Ascending aorta (tissue), 2 donors: ENCODE results near the gene KTN1. TPM values are rescaled to one million over a fixed set of nuclear protein-coding genes. Genes with fewer than 3 reads are reported as not detected.

ENCODE experiments used
- DNase-seq, 2 donors: peaks; one replicate each; pipeline ENCODE4 v3.0.0-alpha.2; 2019; ENCODE audit warnings: low spot score in 2 of 2
- H3K27ac ChIP-seq, 2 donors: fragments of 200-600 bp; sonication (generic); one replicate each; pipeline ENCODE4 v1.5.1; 2016 to 2017; ENCODE audit warnings: mild to moderate bottlenecking in 1 of 2
- H3K27me3 ChIP-seq: fragments of 200-600 bp; sonication (generic); one replicate; pipeline ENCODE4 v1.5.1; 2017
- H3K36me3 ChIP-seq, 2 donors: fragments of 200-600 bp; sonication (generic); one replicate each; pipeline ENCODE4 v1.5.1; 2016
- H3K4me1 ChIP-seq, 2 donors: fragments of 200-600 bp; sonication (generic); one replicate each; pipeline ENCODE4 v1.5.1; 2016 to 2017; ENCODE audit warnings: mild to moderate bottlenecking in 1 of 2
- H3K4me3 ChIP-seq, 2 donors: fragments of 200-600 bp; sonication (generic); one replicate each; pipeline ENCODE4 v1.5.1; 2016 to 2017; ENCODE audit warnings: mild to moderate bottlenecking in 1 of 2
- H3K9me3 ChIP-seq, 2 donors: fragments of 200-600 bp; sonication (generic); one replicate each; pipeline ENCODE4 v1.5.1; 2016
- CTCF ChIP-seq, 3 experiments: fragments of 200-600 bp in 2 of 3; fragments of 450-650 bp in 1 of 3; sonication (generic) in 2 of 3; IDR thresholded peaks; one replicate each; pipeline ENCODE4 v1.5.1; 2016 to 2019; ENCODE audit warnings: antibody characterized with exemption in 3 of 3, mild to moderate bottlenecking in 1 of 3, moderate library complexity in 1 of 3
- intact Hi-C: fragments of 100-400 bp; cut with DNase I; formaldehyde crosslinking; loops from one replicate; pipeline ENCODE4 v1.15.1; 2023
- total RNA-seq: library from RNA; depleted of rRNA; stranded (reverse); fragments of >200 nt; gene quantifications from one replicate; pipeline ENCODE4 v1.1.0, GENCODE V29; 2016

The KTN1 gene
- total RNA-seq, 1 donor from 2014 or later = 36.3 TPM

- DNase-seq = no peak
- Histone ChIP-seq H3K27ac (no peak overlapping the region), H3K4me1 (no peaks in the 10 kb centered on the region), H3K27me3 (no peaks in the 10 kb centered on the region), H3K9me3 (no peaks in the 10 kb centered on the region), H3K36me3 (peaks cover 10 to 12% of the 10 kb centered on the region in 2 donors), H3K4me3 (no peak overlapping the region)
- TF ChIP-seq CTCF (IDR thresholded peaks at IDR 0.05) = no peak
- intact Hi-C loops = no loop called here
These were observed 110.2 kb downstream of the KTN1 start for GRCh38 chr14:55689981-55690871.

- no peak overlapping the region for H3K4me3 ChIP-seq
- H3K9me3 ChIP-seq = no peaks in the 10 kb centered on the region
- no peak overlapping the region for H3K27ac ChIP-seq
- H3K36me3 ChIP-seq = peaks cover 0 to under 1% of the 10 kb centered on the region in 2 donors
- no peak for TF ChIP-seq CTCF (IDR thresholded peaks at IDR 0.05)
- H3K4me1 ChIP-seq = no peaks in the 10 kb centered on the region
- DNase-seq = no peak
- intact Hi-C loops = no loop called here
- H3K27me3 ChIP-seq = no peaks in the 10 kb centered on the region
These were observed 111.7 kb downstream of the KTN1 start for GRCh38 chr14:55691659-55692058.

GRCh38 chr14:55693904-55694303 lies 113.9 kb downstream of the KTN1 start:
- TF ChIP-seq CTCF (IDR thresholded peaks at IDR 0.05) = no peak
- intact Hi-C loops = no loop called here

GRCh38 chr14:55697414-55697861 lies 117.4 kb downstream of the KTN1 start:
- TF ChIP-seq CTCF (IDR thresholded peaks at IDR 0.05) = no peak
- no peaks in the 10 kb centered on the region for H3K27me3 ChIP-seq
- H3K4me3 ChIP-seq = no peak overlapping the region
- no peaks in the 10 kb centered on the region for H3K4me1 ChIP-seq
- intact Hi-C loops = no loop called here
- no peaks in the 10 kb centered on the region for H3K9me3 ChIP-seq
- no peak overlapping the region for H3K27ac ChIP-seq
- H3K36me3 ChIP-seq = peaks cover 0 to 8% of the 10 kb centered on the region in 2 donors
- no peak for DNase-seq

More at GRCh38 chr14:55693904-55694303, 113.9 kb downstream of the KTN1 start:
- H3K27ac ChIP-seq = no peak overlapping the region
- H3K4me3 ChIP-seq = no peak overlapping the region
- no peaks in the 10 kb centered on the region for H3K4me1 ChIP-seq
- H3K36me3 ChIP-seq = no peaks in the 10 kb centered on the region
- DNase-seq = no peak
- H3K27me3 ChIP-seq = no peaks in the 10 kb centered on the region
- H3K9me3 ChIP-seq = no peaks in the 10 kb centered on the region

- H3K4me1 ChIP-seq = no peaks in the 10 kb centered on the region
- no peaks in the 10 kb centered on the region for H3K9me3 ChIP-seq
- TF ChIP-seq CTCF (IDR thresholded peaks at IDR 0.05) = no peak
- intact Hi-C loops = no loop called here
- no peak overlapping the region for H3K27ac ChIP-seq
- DNase-seq = no peak
- no peaks in the 10 kb centered on the region for H3K27me3 ChIP-seq
- H3K4me3 ChIP-seq = no peak overlapping the region
- peaks cover 0 to 8% of the 10 kb centered on the region in 2 donors for H3K36me3 ChIP-seq
These were observed 118.0 kb downstream of the KTN1 start for GRCh38 chr14:55698051-55698450.
